ENCODE measurements around the gene KATNAL2. TPM values are rescaled to one million over a fixed set of nuclear protein-coding genes. Genes with fewer than 3 reads are reported as not detected.
"Not testable (repeated sequence)": the region's sequence is repeated elsewhere in the genome, so short reads cannot be mapped to it uniquely, and the experiment has no call there.

KATNAL2 gene
- total RNA-seq, 2 donors from 2014 or later, result 4.2 to 6.4 TPM

DNA sequence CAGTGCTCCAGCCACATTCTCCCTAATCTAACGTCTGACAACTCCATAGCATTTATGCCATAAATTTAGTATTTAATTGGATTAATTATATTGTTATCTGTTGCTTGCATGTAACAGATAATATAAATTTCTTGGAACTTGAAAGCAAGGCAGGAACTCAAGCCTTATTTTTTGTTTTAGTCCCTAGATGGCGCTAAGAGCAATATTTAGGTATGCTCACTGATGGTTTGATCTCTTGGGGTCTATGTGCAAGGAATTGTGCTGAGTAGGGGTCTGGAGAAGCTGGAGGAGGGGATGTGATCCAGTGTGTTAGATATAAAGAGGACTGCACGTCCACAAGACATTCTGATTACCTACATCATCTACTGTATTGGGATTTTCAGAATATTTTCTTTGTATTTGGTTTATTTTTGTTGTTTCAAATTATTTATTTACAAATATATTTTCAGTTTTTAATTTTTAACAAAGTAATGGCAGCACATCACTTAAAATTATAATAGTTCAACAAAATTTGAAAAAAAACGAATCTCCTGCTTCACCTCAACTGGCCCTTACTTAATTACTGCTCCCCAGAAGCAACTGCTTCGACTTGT, 32.8 kb downstream of the KATNAL2 start:
- Histone ChIP-seq H3K4me3 (ENCODE audit: low read length) (no peak overlapping the region), H3K4me1 (ENCODE audit: control insufficient read depth, insufficient read depth, low read length) (no peaks in the 10 kb centered on the region), H3K9me3 (ENCODE audit: control insufficient read depth, low read length) (no peaks in the 10 kb centered on the region), H3K27ac (ENCODE audit: low read depth, low read length) (no peak overlapping the region), H3K36me3 (ENCODE audit: control insufficient read depth, insufficient read depth, low read length) (no peaks in the 10 kb centered on the region), H3K9ac (ENCODE audit: extremely low read depth, low read length, poor library complexity, severe bottlenecking) (no peak overlapping the region), H3K27me3 (ENCODE audit: control insufficient read depth, insufficient read depth, low read length, poor library complexity, severe bottlenecking) (no peaks in the 10 kb centered on the region)
- Mint-ChIP-seq H3K27ac (no peak overlapping the region), H3K36me3 (ENCODE audit: low read depth) (no peaks in the 10 kb centered on the region), H3K4me1 (no peaks in the 10 kb centered on the region), H3K9me3 (no peaks in the 10 kb centered on the region), H3K4me3 (no peak overlapping the region), H3K27me3 (ENCODE audit: insufficient read depth) (no peaks in the 10 kb centered on the region)
- no peak for DNase-seq
- WGBS, 2 experiments (ENCODE audit: insufficient coverage in 1 of 2, insufficient read length in 1 of 2), result 30 to 40% methylated on average over 2 to 4 of the region's 5 CpGs
- TF ChIP-seq CTCF (conservative IDR thresholded peaks at IDR 0.05), result peak; percentile 80

GRCh38 chr18:46953195-46953594, 35.8 kb downstream of the KATNAL2 start:
- DNase-seq, result no peak
- no peaks in the 10 kb centered on the region for H3K27me3 ChIP-seq (ENCODE audit: control insufficient read depth, insufficient read depth, low read length, poor library complexity, severe bottlenecking)
- H3K4me1 ChIP-seq (ENCODE audit: control insufficient read depth, insufficient read depth, low read length), result no peaks in the 10 kb centered on the region
- Mint-ChIP-seq H3K27me3 (ENCODE audit: insufficient read depth) (no peaks in the 10 kb centered on the region), H3K4me3 (no peak overlapping the region), H3K36me3 (ENCODE audit: low read depth) (no peaks in the 10 kb centered on the region), H3K27ac (no peak overlapping the region), H3K4me1 (no peaks in the 10 kb centered on the region), H3K9me3 (no peaks in the 10 kb centered on the region)
- no peaks in the 10 kb centered on the region for H3K36me3 ChIP-seq (ENCODE audit: control insufficient read depth, insufficient read depth, low read length)
- 71 to 85% methylated on average over 4 to 5 of the region's 5 CpGs for WGBS, 2 experiments (ENCODE audit: insufficient coverage in 1 of 2, insufficient read length in 1 of 2)
- no peak overlapping the region for H3K27ac ChIP-seq (ENCODE audit: low read depth, low read length)
- TF ChIP-seq CTCF (conservative IDR thresholded peaks at IDR 0.05), result no peak
- H3K9ac ChIP-seq (ENCODE audit: extremely low read depth, low read length, poor library complexity, severe bottlenecking), result no peak overlapping the region
- no peaks in the 10 kb centered on the region for H3K9me3 ChIP-seq (ENCODE audit: control insufficient read depth, low read length)
- no peak overlapping the region for H3K4me3 ChIP-seq (ENCODE audit: low read length)

GRCh38 chr18:46958209-46958608, 40.8 kb downstream of the KATNAL2 start:
- Mint-ChIP-seq H3K9me3 (peaks cover 13% of the 10 kb centered on the region), H3K4me3 (no peak overlapping the region), H3K27ac (no peak overlapping the region), H3K27me3 (ENCODE audit: insufficient read depth) (no peaks in the 10 kb centered on the region), H3K36me3 (ENCODE audit: low read depth) (no peaks in the 10 kb centered on the region), H3K4me1 (no peaks in the 10 kb centered on the region)
- Histone ChIP-seq H3K27ac (ENCODE audit: low read depth, low read length) (no peak overlapping the region), H3K27me3 (ENCODE audit: control insufficient read depth, insufficient read depth, low read length, poor library complexity, severe bottlenecking) (no peaks in the 10 kb centered on the region), H3K9ac (ENCODE audit: extremely low read depth, low read length, poor library complexity, severe bottlenecking) (no peak overlapping the region), H3K4me1 (ENCODE audit: control insufficient read depth, insufficient read depth, low read length) (no peaks in the 10 kb centered on the region), H3K36me3 (ENCODE audit: control insufficient read depth, insufficient read depth, low read length) (no peaks in the 10 kb centered on the region), H3K4me3 (ENCODE audit: low read length) (no peak overlapping the region), H3K9me3 (ENCODE audit: control insufficient read depth, low read length) (no peaks in the 10 kb centered on the region)
- TF ChIP-seq CTCF (conservative IDR thresholded peaks at IDR 0.05), result no peak
- WGBS, 2 experiments (ENCODE audit: insufficient coverage in 1 of 2, insufficient read length in 1 of 2), result 91 to 100% methylated on average over 1 of the region's 4 CpGs
- no peak for DNase-seq

GRCh38 chr18:46963656-46964578, 46.5 kb downstream of the KATNAL2 start:
- not testable (repeated sequence) for H3K4me1 Mint-ChIP-seq; H3K27ac Mint-ChIP-seq; H3K9me3 ChIP-seq (ENCODE audit: control insufficient read depth, low read length); H3K36me3 ChIP-seq (ENCODE audit: control insufficient read depth, insufficient read depth, low read length); H3K9ac ChIP-seq (ENCODE audit: extremely low read depth, low read length, poor library complexity, severe bottlenecking); DNase-seq; H3K4me1 ChIP-seq (ENCODE audit: control insufficient read depth, insufficient read depth, low read length); H3K27me3 ChIP-seq (ENCODE audit: control insufficient read depth, insufficient read depth, low read length, poor library complexity, severe bottlenecking); H3K4me3 Mint-ChIP-seq; H3K4me3 ChIP-seq (ENCODE audit: low read length); H3K27ac ChIP-seq (ENCODE audit: low read depth, low read length); H3K27me3 Mint-ChIP-seq (ENCODE audit: insufficient read depth); H3K36me3 Mint-ChIP-seq (ENCODE audit: low read depth)
- WGBS, 2 experiments (ENCODE audit: insufficient coverage in 1 of 2, insufficient read length in 1 of 2), result 100% methylated on average over 1 of the region's 79 CpGs; no CpG with 5 or more reads in 1 of the 2 experiments
- peaks cover 13% of the 10 kb centered on the region for H3K9me3 Mint-ChIP-seq

All from endodermal cell (in vitro differentiated cells).